ENCODE data around the gene MYO15A.
"Not testable (repeated sequence)": the region's sequence is repeated elsewhere in the genome, so short reads cannot be mapped to it uniquely, and the experiment has no call there.

Gene MYO15A

GRCh38 chr17:18185832-18186626, 77.5 kb downstream of the MYO15A start:
- DNase-seq (ENCODE audit: low spot score), result no peak

DNA sequence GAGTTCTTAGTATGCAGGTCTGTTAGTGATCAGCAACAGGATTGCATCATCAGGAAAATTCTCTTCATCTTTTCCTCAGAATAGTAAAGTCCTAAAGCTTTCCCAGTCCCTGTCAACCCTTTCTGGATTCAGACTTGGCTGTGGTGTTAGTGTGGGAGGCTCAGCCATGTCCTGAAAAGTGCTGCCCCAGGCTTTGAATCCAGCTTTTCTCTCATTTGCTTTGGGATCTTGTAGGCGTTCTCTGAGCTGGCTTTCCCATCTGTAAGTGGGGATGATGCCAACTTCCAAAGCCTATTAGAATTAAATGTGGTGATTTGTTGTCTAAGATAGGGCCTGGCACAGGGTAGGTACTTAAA, 78.0 kb downstream of the MYO15A start:
- DNase-seq (ENCODE audit: low spot score), result no peak

DNA sequence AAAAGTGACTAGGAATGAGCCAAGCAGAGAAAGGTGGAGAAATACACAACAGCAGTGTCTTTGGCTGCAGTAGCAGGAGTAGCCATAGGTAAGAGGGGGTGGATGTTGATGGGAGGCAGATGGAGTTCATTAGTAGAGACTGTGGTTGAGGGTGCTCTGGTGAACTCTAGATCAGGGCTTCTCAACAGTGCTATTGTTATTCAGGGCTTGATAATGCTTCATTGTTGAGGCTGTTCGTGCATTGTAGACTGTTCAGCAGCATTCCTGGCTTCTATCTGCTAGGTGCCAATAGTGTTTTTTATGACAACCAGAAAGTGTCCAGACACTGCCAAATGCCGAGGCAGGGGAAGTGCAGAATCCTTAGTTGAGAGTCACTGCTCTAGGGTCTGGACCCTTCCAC, 78.7 kb downstream of the MYO15A start:
- no peak for DNase-seq (ENCODE audit: low spot score)

GRCh38 chr17:18187821-18188761, 79.5 kb downstream of the MYO15A start:
- peak; percentile 56 for DNase-seq (ENCODE audit: low spot score)

DNA sequence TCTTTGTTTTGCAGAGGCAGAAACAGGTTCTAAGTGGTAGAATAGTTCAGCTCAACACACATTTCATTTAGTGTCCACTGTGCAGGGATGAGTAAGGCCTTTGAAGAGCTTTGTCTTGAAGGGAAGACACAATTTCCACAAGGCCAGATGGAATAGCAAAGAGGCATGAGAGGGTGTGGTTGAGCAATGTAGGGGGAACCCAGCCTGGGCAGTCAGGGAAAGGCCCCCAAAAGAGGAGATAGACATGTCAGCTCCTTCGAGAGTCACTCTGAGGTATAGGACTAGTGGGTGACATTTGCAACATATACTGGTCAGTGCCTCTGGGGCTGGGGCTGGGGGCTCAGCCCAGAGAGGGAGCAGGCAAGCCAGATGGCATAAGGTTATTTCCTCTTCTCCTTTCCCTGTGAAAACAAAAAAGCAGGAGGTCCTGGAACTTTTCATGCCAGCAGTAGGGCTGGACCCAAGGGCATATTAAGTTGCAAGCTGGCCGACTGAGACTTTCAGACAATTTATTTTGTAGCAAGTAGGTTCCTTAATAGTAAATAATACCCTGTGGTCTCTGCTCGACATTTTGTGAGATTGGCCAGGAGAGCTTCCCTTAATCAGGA, 82.2 kb downstream of the MYO15A start:
- no peak for DNase-seq (ENCODE audit: low spot score)

- no peak for DNase-seq (ENCODE audit: low spot score)
These were observed 82.7 kb downstream of the MYO15A start for GRCh38 chr17:18191236-18191667.

DNA sequence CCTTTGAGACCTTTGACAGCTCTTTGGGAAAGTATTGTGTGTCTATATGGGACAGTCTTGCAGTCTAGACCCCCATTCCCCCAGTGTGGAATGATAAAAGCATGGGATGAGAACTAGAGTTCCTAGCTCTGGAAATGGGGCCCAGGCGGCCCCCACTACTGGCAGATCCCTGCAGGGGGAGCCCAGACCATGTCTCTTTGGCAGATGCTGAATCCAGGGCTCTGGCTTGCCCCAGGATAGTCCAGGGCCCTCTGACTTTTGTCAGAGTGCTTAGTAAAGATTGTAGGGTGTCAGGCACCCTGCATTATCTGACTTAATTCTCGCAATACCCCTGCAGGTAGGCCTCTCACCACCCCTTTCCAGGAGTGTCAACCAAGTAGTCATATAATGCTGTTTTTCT, 83.4 kb downstream of the MYO15A start:
- DNase-seq (ENCODE audit: low spot score), result no peak

GRCh38 chr17:18194394-18194793, 85.8 kb downstream of the MYO15A start:
- DNase-seq (ENCODE audit: low spot score), result no peak

DNA sequence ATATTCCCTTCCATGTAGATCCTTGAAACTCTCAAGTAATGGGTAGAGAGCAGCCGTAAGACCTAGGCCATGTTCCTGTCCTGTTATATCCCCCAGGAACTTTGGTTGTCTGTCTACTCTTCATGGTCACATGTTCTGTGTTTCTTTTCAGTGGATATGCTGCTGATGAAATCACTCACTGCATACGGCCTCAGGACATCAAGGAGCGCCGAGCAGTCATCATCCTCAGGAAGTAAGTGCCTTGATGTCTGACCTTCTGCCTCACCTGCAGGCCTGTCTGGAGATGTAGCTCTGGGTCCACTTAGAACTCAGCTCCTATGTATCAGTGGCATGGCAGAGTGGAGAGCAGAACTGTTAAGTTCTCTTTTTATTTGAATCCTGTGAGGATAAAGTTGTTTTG, 86.2 kb downstream of the MYO15A start:
- DNase-seq (ENCODE audit: low spot score), result no peak

DNA sequence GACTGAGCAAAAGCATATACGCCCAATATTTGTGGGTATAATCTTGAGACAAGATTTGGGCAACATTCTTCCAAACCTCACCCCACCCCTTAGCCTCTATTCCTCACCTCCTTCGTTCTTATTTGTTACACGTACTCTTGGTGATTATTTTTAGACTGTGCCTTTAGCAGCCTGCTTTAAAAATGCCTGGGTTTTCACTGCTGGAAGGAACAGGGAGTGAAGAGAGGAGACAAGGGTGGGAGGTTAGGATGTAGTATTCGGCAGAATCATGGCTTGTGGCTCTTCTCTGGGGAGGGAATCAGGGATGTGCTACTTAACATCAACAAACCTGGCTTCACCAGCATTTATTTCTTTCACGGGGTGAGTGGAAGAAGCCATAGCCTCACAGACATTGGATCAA, 86.7 kb downstream of the MYO15A start:
- DNase-seq (ENCODE audit: low spot score), result no peak

DNA sequence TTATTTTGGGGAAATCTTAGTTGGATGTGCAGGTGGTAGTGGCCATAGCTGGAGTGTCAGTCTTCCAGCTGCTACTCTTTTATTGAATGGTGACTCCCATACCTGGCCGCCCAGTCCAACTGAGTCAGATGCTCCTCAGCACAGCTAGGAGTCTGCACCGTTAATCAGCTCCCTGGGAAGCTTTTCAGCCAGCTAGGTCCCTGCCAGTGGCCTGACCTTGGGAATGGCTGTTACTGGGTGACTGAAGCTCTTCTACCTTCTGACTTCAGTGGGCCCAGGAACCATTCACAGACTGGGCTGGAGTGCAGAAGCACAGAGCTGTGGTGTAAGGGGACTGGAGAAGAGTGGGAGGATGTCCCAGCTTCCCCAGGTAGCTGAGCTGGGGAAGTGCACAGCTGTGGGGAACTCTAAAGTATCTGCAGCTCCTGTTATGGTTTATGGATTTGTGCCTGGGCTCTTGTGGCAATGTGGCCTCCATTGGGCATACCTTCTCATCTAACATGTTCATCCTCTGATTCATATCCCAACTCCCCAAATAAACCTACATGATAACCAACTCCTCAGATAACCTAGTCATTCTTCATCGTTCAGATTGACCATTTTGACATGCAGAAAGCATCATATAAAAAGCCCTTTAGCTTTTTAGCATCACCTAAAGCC, 89.1 kb downstream of the MYO15A start:
- DNase-seq (ENCODE audit: low spot score), result no peak

GRCh38 chr17:18198530-18198929, 90.0 kb downstream of the MYO15A start:
- DNase-seq (ENCODE audit: low spot score), result no peak

DNA sequence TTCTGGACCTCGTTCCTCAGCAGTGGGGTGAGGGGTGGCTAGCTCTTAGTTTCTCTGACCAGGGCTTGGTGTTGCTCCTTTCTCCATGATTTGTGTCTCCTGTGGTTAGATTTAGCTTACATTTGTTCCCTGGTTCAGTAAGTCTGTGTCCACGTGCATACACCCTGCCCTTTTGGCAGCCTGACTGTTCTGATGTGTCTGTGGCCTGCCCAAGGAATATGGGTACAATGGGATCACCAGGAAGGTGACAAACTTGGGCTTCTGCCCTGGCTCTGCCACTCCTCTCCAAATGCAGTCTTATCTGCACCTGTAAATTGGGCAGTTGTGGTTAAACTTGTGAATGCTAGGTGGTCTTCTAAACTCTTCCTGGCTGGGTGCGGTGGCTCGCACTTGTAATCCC, 92.6 kb downstream of the MYO15A start:
- no peak for DNase-seq (ENCODE audit: low spot score)

DNA sequence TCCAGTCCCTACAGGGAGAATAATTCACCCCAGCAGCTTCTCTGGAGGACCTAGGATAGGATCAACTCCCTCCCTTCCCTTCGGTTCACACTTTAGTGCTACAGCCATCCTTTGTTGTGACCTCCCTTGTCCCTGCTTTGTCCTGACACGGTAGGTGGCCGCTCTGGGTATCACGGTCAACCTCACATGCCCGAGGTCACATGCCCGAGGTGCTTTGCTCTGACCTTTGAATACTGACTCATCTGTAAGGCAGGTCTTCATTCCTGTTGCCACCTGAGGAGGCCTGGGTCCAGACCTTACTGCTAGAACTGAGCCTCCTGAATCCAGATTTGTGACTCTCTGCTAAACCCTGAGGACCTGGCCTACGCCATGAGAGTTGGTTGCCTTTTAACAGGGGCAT, 94.8 kb downstream of the MYO15A start:
- DNase-seq (ENCODE audit: low spot score), result no peak

DNA sequence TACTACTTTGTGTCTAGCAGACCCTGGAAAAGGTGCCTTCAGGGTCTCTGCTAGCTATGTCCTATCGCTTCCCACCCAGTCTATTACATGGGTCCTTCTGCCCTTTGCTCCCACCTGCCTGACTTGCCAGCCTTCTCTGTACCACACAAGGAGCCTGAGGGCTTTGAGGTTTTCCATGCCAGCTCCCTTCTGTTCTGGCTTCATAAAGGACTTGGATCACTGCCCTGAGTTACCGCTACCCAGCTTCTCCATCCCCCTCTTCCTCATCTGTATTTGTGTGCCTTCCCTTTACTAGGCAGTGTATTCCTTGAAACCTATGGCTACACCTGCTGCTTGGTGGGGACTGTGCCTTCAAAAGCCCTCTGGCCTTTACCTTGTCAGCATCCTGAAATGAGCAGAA, 97.3 kb downstream of the MYO15A start:
- DNase-seq (ENCODE audit: low spot score), result no peak

- DNase-seq (ENCODE audit: low spot score), result no peak
These were observed 98.4 kb downstream of the MYO15A start for GRCh38 chr17:18206962-18207361.

DNA sequence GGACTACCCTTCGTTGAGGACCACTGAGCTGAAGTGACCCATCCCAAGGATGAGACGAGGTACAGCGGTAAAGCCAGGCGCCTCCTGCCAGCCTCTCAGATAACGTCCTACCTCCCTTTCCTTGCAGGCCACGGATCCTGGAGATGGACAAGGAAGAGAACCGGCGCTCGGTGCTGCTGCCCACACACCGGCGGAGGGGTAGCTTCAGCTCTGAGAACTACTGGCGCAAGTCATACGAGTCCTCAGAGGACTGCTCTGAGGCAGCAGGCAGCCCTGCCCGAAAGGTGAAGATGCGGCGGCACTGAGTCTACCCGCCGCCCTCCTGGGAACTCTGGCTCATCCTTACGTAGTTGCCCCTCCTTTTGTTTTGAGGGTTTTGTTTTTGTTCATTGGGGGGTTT, 99.5 kb downstream of the MYO15A start:
- no peak for DNase-seq (ENCODE audit: low spot score)

DNA sequence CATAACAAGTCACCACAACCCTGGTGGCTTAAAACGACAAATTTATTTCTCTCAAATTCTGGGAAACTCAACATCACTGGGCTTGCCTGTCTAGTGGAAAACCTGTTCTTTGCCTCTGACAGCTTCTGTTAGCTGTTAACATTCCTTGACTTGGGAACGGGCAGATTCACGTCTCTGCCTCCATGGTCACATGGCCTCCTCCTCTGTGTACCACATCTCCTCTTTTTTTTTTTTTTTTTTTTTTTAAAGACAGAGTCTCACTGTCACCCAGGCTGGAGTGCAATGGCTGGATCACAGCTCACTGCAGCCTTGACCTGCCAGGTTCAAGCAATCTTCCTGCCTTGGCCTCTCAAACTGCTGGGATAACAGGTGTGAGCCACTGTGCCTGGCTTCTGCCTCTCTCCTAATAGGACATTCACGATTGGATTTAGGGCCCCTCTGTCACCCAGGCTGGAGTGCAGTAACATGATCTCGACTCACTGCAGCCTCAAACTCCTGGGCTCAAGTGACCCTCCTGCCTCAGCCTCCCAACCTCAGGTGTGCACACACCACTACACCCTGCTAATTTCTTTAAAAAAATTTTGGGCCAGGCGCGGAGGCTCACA, 105.2 kb downstream of the MYO15A start:
- DNase-seq (ENCODE audit: low spot score), result no peak

DNA sequence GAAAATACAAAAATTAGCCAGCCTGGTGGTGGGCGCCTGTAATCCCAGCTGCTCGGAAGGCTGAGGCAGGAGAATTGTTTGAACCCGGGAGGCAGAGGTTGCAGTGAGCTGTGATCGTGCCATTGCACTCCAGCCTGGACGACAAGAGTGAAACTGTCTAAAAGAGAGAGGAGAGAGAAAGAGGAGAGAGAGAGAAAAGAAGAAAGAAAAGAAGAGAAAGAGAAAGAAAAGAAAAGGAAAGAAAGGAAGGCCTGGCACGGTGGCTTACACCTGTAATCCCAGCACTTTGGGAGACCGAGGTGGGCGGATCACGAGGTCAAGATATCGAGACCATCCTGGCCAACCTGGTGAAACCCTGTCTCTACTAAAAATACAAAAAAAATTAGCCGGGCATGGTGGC, 108.3 kb downstream of the MYO15A start:
- not testable (repeated sequence) for DNase-seq (ENCODE audit: low spot score)

GRCh38 chr17:18217412-18218015, 109.0 kb downstream of the MYO15A start:
- DNase-seq (ENCODE audit: low spot score), result peak; percentile 83

GRCh38 chr17:18218756-18219415, 110.3 kb downstream of the MYO15A start:
- DNase-seq (ENCODE audit: low spot score), result no peak

All from AG08396 (cell line).